ENCODE measurements around the gene NPW. TPM values are rescaled to one million over a fixed set of nuclear protein-coding genes. Genes with fewer than 3 reads are reported as not detected.
"Not testable (repeated sequence)": the region's sequence is repeated elsewhere in the genome, so short reads cannot be mapped to it uniquely, and the experiment has no call there.

The NPW gene
- total RNA-seq, 4 donors from 2014 or later: not detected

GRCh38 chr16:2009164-2009711, 10.3 kb upstream of the NPW start:
- in situ Hi-C loops (cut with MboI; ENCODE audit: low sequenced_read_pairs in 4 of 4): no loop called here
- intact Hi-C loops (cut with DNase I; ENCODE audit: low total_unique reads): loop anchor here (1.0 to 10.0 kb wide), 3 partner anchors 38 to 526 kb away; partner anchors contain the start of genes CEMP1, PDPK1 and RNPS1
- DNase-seq: no peak

DNA sequence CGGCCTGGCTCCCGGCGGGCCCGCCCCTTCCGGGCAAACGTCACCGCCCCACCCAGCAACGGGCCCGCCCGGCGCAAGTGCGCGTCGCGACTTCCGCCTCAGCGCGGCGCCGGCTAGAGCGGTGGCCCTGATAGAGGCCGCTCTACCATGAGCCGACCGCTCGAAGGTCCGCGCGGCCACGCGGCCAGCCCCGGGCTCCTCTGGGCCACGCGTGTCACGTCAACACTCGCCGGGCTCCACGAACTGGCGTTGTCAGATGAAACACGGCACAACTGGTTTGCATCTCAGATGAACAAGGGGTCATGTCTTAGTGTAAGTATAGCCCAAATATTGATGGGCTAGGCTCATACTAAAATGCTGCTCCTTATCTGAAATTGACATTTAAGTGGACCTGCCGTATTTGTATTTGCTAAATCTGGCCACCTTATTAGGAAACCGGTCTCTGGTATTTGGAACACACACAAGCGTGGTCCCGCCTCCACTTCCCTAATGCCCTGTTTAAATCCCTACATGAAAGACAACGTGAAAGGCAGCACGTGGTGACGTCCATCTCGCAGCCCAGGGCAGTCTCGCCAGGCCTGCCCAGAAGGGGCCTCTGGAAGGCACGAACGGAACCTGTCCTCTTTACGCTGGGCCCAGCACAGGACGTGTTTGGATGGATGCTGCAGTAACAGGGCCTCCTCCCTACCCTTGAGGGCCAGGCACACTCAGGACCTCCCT, 9.6 kb upstream of the NPW start, which contains the start of gene ZNF598:
Gene ZNF598, minus strand, starts transcription at position 31 of the 720 bp plus-strand sequence.
- intact Hi-C loops (cut with DNase I; ENCODE audit: low total_unique reads): loop anchor here (1.0 to 10.0 kb wide), 3 partner anchors 39 to 525 kb away; partner anchors contain the start of genes CEMP1, PDPK1 and RNPS1
- DNase-seq (peak; percentile 61 to 75), ATAC-seq (peak; percentile 90 to 95)
- in situ Hi-C loops (cut with MboI; ENCODE audit: low sequenced_read_pairs in 4 of 4): loop anchor here in 3 of 4 donors (5.0 to 10.0 kb wide), 3 partner anchors 127 to 135 kb away; partner anchors contain the start of genes PKD1 (in 1 of the 3) and RAB26 (in 1 of the 3)
- peak; percentile 85 to 96 for TF ChIP-seq POLR2A (IDR thresholded peaks at IDR 0.05)
- TF ChIP-seq, protein P1, sequence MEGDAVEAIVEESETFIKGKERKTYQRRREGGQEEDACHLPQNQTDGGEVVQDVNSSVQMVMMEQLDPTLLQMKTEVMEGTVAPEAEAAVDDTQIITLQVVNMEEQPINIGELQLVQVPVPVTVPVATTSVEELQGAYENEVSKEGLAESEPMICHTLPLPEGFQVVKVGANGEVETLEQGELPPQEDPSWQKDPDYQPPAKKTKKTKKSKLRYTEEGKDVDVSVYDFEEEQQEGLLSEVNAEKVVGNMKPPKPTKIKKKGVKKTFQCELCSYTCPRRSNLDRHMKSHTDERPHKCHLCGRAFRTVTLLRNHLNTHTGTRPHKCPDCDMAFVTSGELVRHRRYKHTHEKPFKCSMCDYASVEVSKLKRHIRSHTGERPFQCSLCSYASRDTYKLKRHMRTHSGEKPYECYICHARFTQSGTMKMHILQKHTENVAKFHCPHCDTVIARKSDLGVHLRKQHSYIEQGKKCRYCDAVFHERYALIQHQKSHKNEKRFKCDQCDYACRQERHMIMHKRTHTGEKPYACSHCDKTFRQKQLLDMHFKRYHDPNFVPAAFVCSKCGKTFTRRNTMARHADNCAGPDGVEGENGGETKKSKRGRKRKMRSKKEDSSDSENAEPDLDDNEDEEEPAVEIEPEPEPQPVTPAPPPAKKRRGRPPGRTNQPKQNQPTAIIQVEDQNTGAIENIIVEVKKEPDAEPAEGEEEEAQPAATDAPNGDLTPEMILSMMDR (IDR thresholded peaks at IDR 0.05 in 4 of 5, conservative IDR thresholded peaks at IDR 0.05 in 1 of 5): peak in 1 of 5 experiments; percentile 8
- Histone ChIP-seq H3K27ac (peak within 1 kb of the TSS; percentile 85 to 99 (median 95)), H3K4me1 (peaks cover 37 to 47% of the 10 kb centered on the region in 2 donors), H3K36me3 (no peaks in the 10 kb centered on the region), H3K27me3 (no peaks in the 10 kb centered on the region), H3K9me3 (no peaks in the 10 kb centered on the region), H3K4me3 (peak within 1 kb of the TSS; percentile 63 to 97 (median 84))

More at GRCh38 chr16:2009164-2009711, 10.3 kb upstream of the NPW start:
- H3K4me3 ChIP-seq: peak overlapping the region; percentile 63 to 89 (median 77)
- TF ChIP-seq, protein P1 (IDR thresholded peaks at IDR 0.05 in 4 of 5, conservative IDR thresholded peaks at IDR 0.05 in 1 of 5): no peak
- no peak for TF ChIP-seq POLR2A (IDR thresholded peaks at IDR 0.05)
- H3K36me3 ChIP-seq: no peaks in the 10 kb centered on the region
- H3K4me1 ChIP-seq: peaks cover 44 to 54% of the 10 kb centered on the region in 2 donors
- no peaks in the 10 kb centered on the region for H3K27me3 ChIP-seq
- peak; percentile 33 to 35 for ATAC-seq
- peak overlapping the region; percentile 76 to 99 (median 95) for H3K27ac ChIP-seq
- H3K9me3 ChIP-seq: no peaks in the 10 kb centered on the region

DNA sequence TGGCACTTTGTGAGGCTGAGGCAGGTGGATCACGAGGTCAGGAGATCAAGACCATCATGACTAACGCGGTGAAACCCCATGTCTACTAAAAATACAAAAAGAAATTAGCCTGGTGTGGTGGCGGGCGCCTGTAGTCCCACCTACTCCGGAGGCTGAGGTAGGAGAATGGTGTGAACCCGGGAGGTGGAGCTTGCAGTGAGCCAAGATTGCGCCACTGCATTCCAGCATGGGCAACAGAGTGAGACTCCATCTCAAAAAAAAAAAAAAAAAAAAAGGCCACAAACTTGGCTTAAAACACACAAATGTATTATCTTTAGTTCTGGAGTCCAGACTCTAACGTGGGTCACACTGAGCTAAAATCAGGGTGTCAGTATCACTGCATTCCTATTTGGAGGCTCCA, 7.9 kb upstream of the NPW start:
- in situ Hi-C loops (cut with MboI; ENCODE audit: low sequenced_read_pairs in 4 of 4): loop anchor here in 3 of 4 donors (5.0 to 10.0 kb wide), 3 partner anchors 126 to 133 kb away; partner anchors contain the start of genes PKD1 (in 1 of the 3) and RAB26 (in 1 of the 3)
- H3K27me3 ChIP-seq; H3K4me3 ChIP-seq; H3K27ac ChIP-seq; DNase-seq; ATAC-seq; H3K9me3 ChIP-seq; H3K36me3 ChIP-seq; intact Hi-C loops (cut with DNase I; ENCODE audit: low total_unique reads): not testable (repeated sequence)
- H3K4me1 ChIP-seq: peaks cover 27 to 29% of the 10 kb centered on the region in 2 donors

- H3K36me3 ChIP-seq: no peaks in the 10 kb centered on the region
- H3K9me3 ChIP-seq: no peaks in the 10 kb centered on the region
- intact Hi-C loops (cut with DNase I; ENCODE audit: low total_unique reads) (no loop called here), in situ Hi-C loops (cut with MboI; ENCODE audit: low sequenced_read_pairs in 4 of 4) (loop anchor here in 3 of 4 donors (5.0 to 10.0 kb wide), 3 partner anchors 124 to 131 kb away; partner anchors contain the start of genes PKD1 (in 1 of the 3) and RAB26 (in 1 of the 3))
- no peak for ATAC-seq
- no peak for DNase-seq
- H3K4me3 ChIP-seq: no peak overlapping the region
- H3K27me3 ChIP-seq: peaks cover 0 to under 1% (median 0%) of the 10 kb centered on the region in 3 donors
- no peak overlapping the region for H3K27ac ChIP-seq
- peaks cover 11 to 13% of the 10 kb centered on the region in 2 donors for H3K4me1 ChIP-seq
- TF ChIP-seq, protein P1 (IDR thresholded peaks at IDR 0.05 in 4 of 5, conservative IDR thresholded peaks at IDR 0.05 in 1 of 5): no peak
- no peak for TF ChIP-seq POLR2A (IDR thresholded peaks at IDR 0.05)
Measured at GRCh38 chr16:2013527-2013926, 6.1 kb upstream of the NPW start.

All from gastrocnemius medialis (tissue), 4 donors.